ENCODE data around the gene C11orf98. TPM values are rescaled to one million over a fixed set of nuclear protein-coding genes. Genes with fewer than 3 reads are reported as not detected.

C11orf98 gene
- total and polyA plus RNA-seq, 7 donors = 24.6 to 183 (median 47.4) TPM

DNA sequence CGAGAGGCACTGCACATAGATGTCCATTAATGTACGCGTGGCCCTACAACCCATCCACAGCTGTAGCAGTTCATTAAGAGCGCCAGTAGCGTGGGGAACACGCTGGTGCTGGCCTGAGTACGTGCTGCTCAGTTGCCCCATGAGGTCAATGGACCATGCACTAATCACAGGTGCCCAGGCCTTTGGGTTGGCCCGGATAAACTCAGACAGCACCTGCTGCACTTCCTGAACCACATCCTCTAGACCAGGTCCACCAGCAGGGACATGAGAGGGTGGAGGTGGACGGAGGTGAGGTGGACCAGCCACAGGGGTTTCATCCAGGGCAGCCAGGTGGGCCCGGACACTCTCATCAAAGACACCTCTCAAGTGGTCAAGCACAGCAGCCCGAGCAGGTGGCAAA, 15.5 kb downstream of the C11orf98 start:
- Histone ChIP-seq H3K9me3 (no peaks in the 10 kb centered on the region), H3K36me3 (peaks cover 11 to 28% (median 16%) of the 10 kb centered on the region in 4 donors), H3K4me1 (peaks cover 0 to 46% (median 36%) of the 10 kb centered on the region in 4 donors), H3K27ac (no peak overlapping the region), H3K27me3 (no peaks in the 10 kb centered on the region), H3K4me3 (no peak overlapping the region)
- 90 to 93% methylated on average over 11 of the region's 11 CpGs for WGBS, 2 donors
- DNase-seq = no peak
- no peak for TF ChIP-seq POLR2AphosphoS5 (IDR thresholded peaks at IDR 0.05)
- no peak for TF ChIP-seq EP300 (IDR thresholded peaks at IDR 0.05)
- TF ChIP-seq POLR2A (IDR thresholded peaks at IDR 0.05) = no peak
- intact Hi-C loops (cut with DNase I) = no loop called here

- Histone ChIP-seq H3K36me3 (peaks cover 11 to 33% (median 21%) of the 10 kb centered on the region in 4 donors), H3K27ac (no peak overlapping the region), H3K9me3 (no peaks in the 10 kb centered on the region), H3K27me3 (no peaks in the 10 kb centered on the region), H3K4me1 (peaks cover 0 to 49% (median 38%) of the 10 kb centered on the region in 4 donors), H3K4me3 (no peak overlapping the region)
- DNase-seq = no peak
- TF ChIP-seq, protein P1, sequence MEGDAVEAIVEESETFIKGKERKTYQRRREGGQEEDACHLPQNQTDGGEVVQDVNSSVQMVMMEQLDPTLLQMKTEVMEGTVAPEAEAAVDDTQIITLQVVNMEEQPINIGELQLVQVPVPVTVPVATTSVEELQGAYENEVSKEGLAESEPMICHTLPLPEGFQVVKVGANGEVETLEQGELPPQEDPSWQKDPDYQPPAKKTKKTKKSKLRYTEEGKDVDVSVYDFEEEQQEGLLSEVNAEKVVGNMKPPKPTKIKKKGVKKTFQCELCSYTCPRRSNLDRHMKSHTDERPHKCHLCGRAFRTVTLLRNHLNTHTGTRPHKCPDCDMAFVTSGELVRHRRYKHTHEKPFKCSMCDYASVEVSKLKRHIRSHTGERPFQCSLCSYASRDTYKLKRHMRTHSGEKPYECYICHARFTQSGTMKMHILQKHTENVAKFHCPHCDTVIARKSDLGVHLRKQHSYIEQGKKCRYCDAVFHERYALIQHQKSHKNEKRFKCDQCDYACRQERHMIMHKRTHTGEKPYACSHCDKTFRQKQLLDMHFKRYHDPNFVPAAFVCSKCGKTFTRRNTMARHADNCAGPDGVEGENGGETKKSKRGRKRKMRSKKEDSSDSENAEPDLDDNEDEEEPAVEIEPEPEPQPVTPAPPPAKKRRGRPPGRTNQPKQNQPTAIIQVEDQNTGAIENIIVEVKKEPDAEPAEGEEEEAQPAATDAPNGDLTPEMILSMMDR (IDR thresholded peaks at IDR 0.05) = no peak
- TF ChIP-seq EP300 (IDR thresholded peaks at IDR 0.05) (no peak), POLR2A (IDR thresholded peaks at IDR 0.05) (no peak), POLR2AphosphoS5 (IDR thresholded peaks at IDR 0.05) (no peak)
- WGBS, 2 donors = 95% methylated on average over 11 of the region's 11 CpGs
- intact Hi-C loops (cut with DNase I) = no loop called here
Measured at GRCh38 chr11:62648967-62649364, 16.0 kb downstream of the C11orf98 start.

GRCh38 chr11:62648185-62648966, 16.6 kb downstream of the C11orf98 start:
- H3K4me1 ChIP-seq = peaks cover 0 to 49% (median 38%) of the 10 kb centered on the region in 4 donors

GRCh38 chr11:62647609-62648005, 17.4 kb downstream of the C11orf98 start:
- intact Hi-C loops (cut with DNase I) = loop anchor here (2.0 kb wide), 2 partner anchors 17 to 25 kb away; partner anchors contain the start of genes C11orf98 and CSKMT
- H3K4me3 ChIP-seq = no peak overlapping the region
- H3K27me3 ChIP-seq = no peaks in the 10 kb centered on the region
- no peak for DNase-seq
- peaks cover 11 to 46% (median 26%) of the 10 kb centered on the region in 4 donors for H3K36me3 ChIP-seq
- no peaks in the 10 kb centered on the region for H3K9me3 ChIP-seq
- peaks cover 0 to 46% (median 37%) of the 10 kb centered on the region in 4 donors for H3K4me1 ChIP-seq
- TF ChIP-seq, protein P1 (IDR thresholded peaks at IDR 0.05) = no peak
- no peak for TF ChIP-seq POLR2A (IDR thresholded peaks at IDR 0.05)
- no peak for TF ChIP-seq POLR2AphosphoS5 (IDR thresholded peaks at IDR 0.05)
- TF ChIP-seq EP300 (IDR thresholded peaks at IDR 0.05) = no peak
- no peak overlapping the region for H3K27ac ChIP-seq
- 89 to 91% methylated on average over 6 of the region's 6 CpGs for WGBS, 2 donors

More at GRCh38 chr11:62648185-62648966, 16.6 kb downstream of the C11orf98 start:
- H3K9me3 ChIP-seq = no peaks in the 10 kb centered on the region
- no peak overlapping the region for H3K4me3 ChIP-seq
- no peak for TF ChIP-seq POLR2AphosphoS5 (IDR thresholded peaks at IDR 0.05)
- no peak for TF ChIP-seq POLR2A (IDR thresholded peaks at IDR 0.05)
- TF ChIP-seq, protein P1 (IDR thresholded peaks at IDR 0.05) = no peak
- TF ChIP-seq EP300 (IDR thresholded peaks at IDR 0.05) = no peak
- no peak overlapping the region for H3K27ac ChIP-seq
- WGBS, 2 donors = 94 to 95% methylated on average over 24 of the region's 24 CpGs
- H3K36me3 ChIP-seq = peaks cover 11 to 39% (median 24%) of the 10 kb centered on the region in 4 donors
- intact Hi-C loops (cut with DNase I) = no loop called here
- no peak for DNase-seq
- H3K27me3 ChIP-seq = no peaks in the 10 kb centered on the region

Data from sigmoid colon (tissue), 7 donors.